Stimulated activated CD8-positive, alpha-beta memory T cell treated with anti-CD3 and anti-CD28 coated beads, Interleukin-4, amount 100 ng/mL, for 1 hour (primary cell): ENCODE data around the gene KCNAB1.
A peak's percentile ranks its signal among the peaks of the same experiment; 100 is the strongest.

Experiments
- DNase-seq, 2 donors: peaks; one replicate each; pipeline ENCODE4 v3.0.0-alpha.2; 2020; ENCODE audit warnings: low read depth in 2 of 2, low spot score in 1 of 2

Gene KCNAB1

GRCh38 chr3:156527060-156527459 lies 406.7 kb downstream of the KCNAB1 start:
- no peak for DNase-seq

GRCh38 chr3:156530980-156531379 lies 410.6 kb downstream of the KCNAB1 start:
- no peak for DNase-seq

GRCh38 chr3:156532730-156533129 lies 412.4 kb downstream of the KCNAB1 start:
- DNase-seq = no peak

GRCh38 chr3:156533205-156533604 lies 412.8 kb downstream of the KCNAB1 start:
- no peak for DNase-seq

GRCh38 chr3:156535162-156535627 lies 414.8 kb downstream of the KCNAB1 start:
- no peak for DNase-seq

GRCh38 chr3:156535798-156536197 lies 415.4 kb downstream of the KCNAB1 start:
- DNase-seq = no peak

- DNase-seq = no peak
These were observed 416.3 kb downstream of the KCNAB1 start for GRCh38 chr3:156536524-156537316.

GRCh38 chr3:156539051-156539450 lies 418.7 kb downstream of the KCNAB1 start:
- DNase-seq = no peak

- no peak for DNase-seq
These were observed 419.4 kb downstream of the KCNAB1 start for GRCh38 chr3:156539802-156540201.

GRCh38 chr3:156542101-156543042 lies 422.0 kb downstream of the KCNAB1 start:
- no peak for DNase-seq

GRCh38 chr3:156543043-156543555 lies 422.7 kb downstream of the KCNAB1 start:
- no peak for DNase-seq

- DNase-seq = no peak
These were observed 427.3 kb downstream of the KCNAB1 start for GRCh38 chr3:156547637-156548036.

- no peak for DNase-seq
These were observed 427.8 kb downstream of the KCNAB1 start for GRCh38 chr3:156548041-156548687.

GRCh38 chr3:156548902-156549301 lies 428.5 kb downstream of the KCNAB1 start:
- no peak for DNase-seq

- no peak for DNase-seq
These were observed 430.9 kb downstream of the KCNAB1 start for GRCh38 chr3:156551261-156551660.

GRCh38 chr3:156551746-156552145 lies 431.4 kb downstream of the KCNAB1 start:
- DNase-seq = no peak

- no peak for DNase-seq
These were observed 432.6 kb downstream of the KCNAB1 start for GRCh38 chr3:156552973-156553372.

- no peak for DNase-seq
These were observed 433.5 kb downstream of the KCNAB1 start for GRCh38 chr3:156553705-156554356.

GRCh38 chr3:156554515-156554841 lies 434.1 kb downstream of the KCNAB1 start:
- no peak for DNase-seq

- peak; percentile 95 to 98 for DNase-seq
These were observed 434.7 kb downstream of the KCNAB1 start, which contains the start of gene SSR3 for GRCh38 chr3:156554842-156555687. TSS of gene SSR3 (minus strand) at chr3:156555117. CDS start at chr3:156555089, 28 bp downstream.
